ENCODE results near the gene OR2W3.

The OR2W3 gene

DNA sequence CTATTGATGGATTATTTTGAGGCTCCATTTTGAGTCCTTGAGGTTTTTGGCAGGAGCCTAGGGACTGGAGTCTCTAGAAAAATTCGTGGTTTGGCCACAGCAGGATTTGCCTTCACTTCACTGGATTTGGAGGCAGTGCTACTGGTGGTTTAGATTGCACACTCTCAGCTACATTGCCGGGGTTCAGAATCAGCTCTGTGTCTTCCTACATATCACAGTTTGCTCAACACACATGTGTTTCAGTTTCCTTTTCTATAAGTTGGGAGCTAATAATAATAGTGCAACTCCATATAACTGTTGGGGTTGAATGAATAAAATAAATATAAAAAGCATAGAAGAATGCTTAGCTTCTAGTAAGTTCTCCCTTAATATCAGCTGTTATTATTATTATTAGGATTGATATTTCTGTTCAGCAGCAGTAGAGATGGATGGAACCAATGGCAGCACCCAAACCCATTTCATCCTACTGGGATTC is at the start of gene OR2W3:
Gene OR2W3 (plus strand): TSS at position 425 of the 475 bp plus-strand sequence. CDS start 0 bp downstream, at position 425.
- no peak for DNase-seq (ENCODE audit: low read depth in 2 of 2)

DNA sequence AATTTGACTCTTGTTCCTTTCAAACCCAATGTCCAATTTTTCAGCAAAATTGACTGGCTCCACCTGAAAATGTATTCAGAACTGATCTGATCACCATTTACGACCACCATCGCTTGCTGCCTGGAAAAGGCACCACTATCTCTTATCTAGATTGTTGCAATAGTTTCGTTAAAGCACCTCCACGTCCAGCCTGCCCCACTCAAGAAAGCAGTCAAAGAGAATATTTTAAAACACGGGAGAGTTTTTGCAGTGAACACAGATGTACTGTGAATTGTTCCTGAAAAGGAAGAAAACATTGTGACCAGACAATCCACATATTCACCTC is 49.7 kb upstream of the OR2W3 start:
- no peak for DNase-seq (ENCODE audit: low read depth in 2 of 2)

DNA sequence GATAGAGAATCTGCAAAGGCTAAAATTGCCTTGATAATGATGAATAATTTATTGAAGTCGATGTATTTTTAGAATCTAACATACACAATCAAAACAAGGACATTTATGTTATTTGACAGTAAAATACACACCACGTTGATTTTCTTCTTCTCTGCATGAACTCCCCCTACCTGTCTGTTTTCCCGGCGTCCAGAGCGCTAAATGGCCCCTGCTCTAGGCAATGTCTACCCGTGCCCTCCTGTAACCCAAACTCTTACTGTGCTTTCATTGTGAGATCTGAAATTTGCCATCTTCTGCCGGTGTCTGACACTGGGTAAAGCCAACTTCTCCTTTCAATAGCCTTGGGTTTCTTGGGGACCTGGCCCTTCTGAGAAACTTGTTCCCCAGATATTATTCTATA is 47.0 kb upstream of the OR2W3 start:
- DNase-seq (ENCODE audit: low read depth in 2 of 2), result no peak

DNA sequence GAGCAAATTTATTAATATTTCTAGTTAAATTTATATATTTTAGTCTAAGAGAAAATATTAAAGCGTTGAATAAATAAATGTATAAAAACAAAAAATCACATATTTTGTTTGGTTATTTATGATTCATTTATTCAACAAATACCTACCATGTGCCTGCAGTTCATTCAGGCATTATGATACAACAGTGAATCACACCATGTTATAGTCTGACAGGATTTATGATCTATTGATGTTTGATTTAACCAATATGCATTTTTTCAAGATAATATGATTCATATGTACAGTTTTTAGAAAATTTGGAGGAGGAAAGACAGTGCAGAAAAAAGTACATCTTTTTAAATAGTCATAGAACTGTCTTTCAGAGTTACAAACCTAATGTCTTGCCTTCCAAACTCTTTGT is 45.8 kb upstream of the OR2W3 start:
- no peak for DNase-seq (ENCODE audit: low read depth in 2 of 2)

DNA sequence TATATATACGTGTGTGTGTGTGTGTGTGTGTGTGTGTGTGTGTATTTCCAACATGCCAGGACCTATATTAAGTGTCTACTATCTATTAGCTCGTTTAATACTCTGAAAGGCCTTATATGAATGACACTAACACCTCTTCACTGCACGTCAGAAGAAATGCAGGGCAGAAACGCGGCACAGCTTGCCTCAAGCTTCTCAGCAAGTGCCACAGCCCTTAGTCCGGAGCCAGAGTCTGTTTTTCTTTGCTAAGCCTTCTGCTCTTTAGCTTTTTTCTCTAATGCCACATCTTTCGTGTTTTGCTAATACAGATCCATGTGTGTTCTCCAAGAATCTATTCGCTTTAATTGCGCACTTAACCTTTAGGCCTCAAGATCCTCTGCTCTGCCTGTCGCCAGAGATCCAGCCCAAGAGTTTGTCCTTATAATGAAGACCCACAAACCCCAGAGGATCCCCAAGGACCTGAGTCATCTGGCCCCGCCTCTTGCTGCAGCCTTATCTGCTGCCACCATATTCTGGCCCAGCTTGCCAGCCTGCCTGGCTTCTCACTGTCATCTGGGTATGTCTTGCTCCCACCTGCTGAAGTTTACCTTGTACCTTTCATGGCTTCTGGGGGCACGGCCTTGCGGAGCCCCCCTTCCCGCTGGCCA is 40.4 kb upstream of the OR2W3 start:
- no peak for DNase-seq (ENCODE audit: low read depth in 2 of 2)

DNA sequence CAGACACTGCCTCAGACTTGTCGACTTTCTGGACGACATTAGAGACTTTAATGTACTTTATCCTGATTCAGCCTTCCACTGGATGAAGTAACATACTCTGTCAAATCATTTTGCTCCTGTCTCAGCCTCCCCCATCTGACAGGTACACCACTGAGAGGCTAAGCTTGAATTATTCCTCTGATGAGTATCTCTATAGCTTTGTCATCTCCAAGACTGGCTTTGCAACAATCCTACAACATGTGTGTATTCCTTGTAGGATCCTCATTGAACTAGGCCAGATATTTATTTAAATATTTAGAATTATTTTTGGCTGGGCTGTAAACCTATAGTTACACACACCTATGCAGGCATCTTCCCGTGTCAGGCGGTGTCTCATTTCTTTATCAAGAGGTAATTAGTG is 39.5 kb upstream of the OR2W3 start:
- no peak for DNase-seq (ENCODE audit: low read depth in 2 of 2)

DNA sequence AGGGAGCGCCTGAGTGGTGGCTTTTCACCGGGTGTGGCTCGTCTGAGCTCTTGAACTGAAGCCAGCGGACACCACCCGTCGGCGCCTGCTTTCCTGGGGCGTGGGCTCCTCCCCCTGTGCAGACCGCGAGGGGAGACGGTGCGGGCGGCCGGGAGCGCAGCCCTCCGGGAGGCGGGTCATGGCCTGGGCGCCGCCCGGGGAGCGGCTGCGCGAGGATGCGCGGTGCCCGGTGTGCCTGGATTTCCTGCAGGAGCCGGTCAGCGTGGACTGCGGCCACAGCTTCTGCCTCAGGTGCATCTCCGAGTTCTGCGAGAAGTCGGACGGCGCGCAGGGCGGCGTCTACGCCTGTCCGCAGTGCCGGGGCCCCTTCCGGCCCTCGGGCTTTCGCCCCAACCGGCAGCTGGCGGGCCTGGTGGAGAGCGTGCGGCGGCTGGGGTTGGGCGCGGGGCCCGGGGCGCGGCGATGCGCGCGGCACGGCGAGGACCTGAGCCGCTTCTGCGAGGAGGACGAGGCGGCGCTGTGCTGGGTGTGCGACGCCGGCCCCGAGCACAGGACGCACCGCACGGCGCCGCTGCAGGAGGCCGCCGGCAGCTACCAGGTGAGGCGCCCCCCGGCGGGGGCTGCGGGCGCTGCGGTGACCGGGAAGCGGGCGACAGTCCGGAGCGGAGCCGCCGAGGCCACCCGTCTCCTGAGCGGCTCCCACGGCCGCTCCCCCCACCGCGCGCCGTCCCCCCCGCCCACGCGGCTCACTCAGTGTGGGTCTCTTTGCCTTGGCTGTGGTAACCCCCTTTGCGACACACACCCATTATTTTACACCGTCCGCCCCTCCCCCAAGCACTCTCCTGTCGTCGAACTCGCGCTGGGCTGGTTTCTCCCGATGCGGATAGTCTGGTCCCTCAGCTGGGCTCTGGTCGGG is 38.1 kb upstream of the OR2W3 start, which contains the start of gene TRIM58:
Gene TRIM58 (plus strand): TSS at position 119 of the 916 bp plus-strand sequence. CDS start 60 bp downstream, at position 179.
- DNase-seq (ENCODE audit: low read depth in 2 of 2), result no peak

DNA sequence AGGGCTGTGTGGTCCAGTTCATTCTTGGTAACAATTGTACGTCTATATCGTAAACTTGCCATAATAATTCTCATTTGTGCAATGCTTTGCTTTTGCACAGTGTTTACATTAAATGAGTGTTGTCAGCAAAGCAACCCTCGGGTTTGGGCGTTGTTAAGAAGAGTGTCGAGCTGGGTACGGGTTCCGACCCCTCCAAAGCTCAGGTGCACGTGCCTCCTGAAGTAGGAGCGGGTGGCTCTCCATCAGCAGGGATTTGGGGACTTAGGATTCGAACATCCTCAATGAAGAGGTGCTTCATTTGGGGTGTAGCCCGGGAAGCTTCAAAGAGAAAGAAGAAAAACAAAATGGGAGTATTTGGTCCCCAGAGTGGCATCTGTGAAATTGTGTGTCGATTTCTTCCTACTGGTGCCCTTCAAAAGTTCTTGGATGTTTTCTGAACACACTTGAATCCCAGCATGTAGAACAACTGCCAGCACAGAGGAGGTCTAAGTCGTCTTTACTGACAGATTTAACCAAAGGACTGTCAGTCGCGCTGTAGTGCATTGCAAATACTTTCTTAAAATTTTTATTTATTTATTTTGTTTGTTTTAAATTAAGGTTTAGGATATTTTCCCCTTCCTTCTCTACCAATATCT is 37.3 kb upstream of the OR2W3 start:
- no peak for DNase-seq (ENCODE audit: low read depth in 2 of 2)

DNA sequence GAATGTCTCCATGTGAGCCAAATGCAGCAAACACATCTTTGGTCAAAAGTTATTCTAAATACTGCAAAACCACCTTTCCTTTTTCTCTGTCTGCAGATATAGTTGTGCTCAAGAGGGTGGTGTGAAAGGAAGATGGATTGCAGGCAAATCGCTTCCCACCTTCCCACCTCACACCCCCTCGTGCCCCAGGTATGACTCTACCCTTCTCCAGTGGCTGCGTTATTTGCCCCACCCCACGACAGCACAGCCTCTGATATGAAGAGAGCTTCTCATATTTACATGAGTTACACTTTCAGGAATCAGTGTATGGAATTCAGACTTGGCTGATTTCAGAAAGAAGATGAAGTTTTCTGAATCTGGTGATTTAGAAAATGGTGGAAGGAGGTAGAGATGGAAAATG is 32.6 kb upstream of the OR2W3 start:
- DNase-seq (ENCODE audit: low read depth in 2 of 2), result no peak

DNA sequence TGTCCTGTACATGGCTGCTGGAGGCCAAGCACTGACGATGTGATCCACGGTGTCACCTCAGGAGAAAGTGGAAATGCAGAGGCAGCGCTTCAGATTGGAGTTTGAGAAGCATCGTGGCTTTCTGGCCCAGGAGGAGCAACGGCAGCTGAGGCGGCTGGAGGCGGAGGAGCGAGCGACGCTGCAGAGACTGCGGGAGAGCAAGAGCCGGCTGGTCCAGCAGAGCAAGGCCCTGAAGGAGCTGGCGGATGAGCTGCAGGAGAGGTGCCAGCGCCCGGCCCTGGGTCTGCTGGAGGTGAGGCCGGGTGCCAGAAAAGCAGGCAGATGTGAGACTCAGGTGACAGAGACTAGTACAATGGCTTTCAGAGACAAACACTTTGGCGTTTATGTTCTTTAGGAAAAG is 30.7 kb upstream of the OR2W3 start:
- DNase-seq (ENCODE audit: low read depth in 2 of 2), result no peak

DNA sequence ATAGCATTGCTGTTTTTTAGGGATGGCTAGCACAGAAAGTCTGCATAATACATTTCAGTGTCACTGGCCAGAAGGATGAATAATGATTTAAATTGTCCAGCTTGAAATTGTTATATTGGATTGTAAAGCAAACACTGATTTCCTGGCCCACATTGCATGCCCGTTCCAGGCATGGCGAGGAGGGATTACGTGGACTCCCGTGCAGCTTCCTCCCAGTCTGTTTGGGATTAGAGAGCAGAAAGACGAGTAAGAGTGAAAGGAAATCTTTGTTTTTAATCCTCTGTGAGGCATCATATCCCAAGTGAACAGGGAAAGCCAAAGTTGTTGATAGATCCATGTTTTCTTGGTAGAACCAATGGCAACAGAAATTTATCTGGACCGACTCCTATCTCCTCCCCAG is 30.0 kb upstream of the OR2W3 start:
- no peak for DNase-seq (ENCODE audit: low read depth in 2 of 2)

DNA sequence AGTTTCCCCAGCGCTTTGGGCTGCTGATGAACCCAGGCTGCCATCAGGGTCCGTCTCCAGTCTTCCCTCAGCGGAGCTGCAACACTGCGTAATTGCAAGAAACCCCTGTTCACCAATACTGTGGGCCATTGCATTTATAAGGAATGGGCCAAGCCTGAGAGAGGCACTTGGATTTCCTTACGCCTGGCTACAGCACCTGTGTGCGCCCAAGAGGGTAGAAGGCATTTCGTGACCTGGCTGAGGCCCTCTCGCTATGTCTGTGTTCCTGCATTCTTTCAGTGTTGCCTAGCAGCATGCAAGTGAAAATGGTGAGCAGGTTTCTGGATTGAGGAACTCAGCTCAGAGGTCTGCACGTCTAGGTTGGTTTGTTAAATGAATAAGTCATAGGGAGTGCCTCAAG is 12.0 kb upstream of the OR2W3 start:
- DNase-seq (ENCODE audit: low read depth in 2 of 2), result no peak

DNA sequence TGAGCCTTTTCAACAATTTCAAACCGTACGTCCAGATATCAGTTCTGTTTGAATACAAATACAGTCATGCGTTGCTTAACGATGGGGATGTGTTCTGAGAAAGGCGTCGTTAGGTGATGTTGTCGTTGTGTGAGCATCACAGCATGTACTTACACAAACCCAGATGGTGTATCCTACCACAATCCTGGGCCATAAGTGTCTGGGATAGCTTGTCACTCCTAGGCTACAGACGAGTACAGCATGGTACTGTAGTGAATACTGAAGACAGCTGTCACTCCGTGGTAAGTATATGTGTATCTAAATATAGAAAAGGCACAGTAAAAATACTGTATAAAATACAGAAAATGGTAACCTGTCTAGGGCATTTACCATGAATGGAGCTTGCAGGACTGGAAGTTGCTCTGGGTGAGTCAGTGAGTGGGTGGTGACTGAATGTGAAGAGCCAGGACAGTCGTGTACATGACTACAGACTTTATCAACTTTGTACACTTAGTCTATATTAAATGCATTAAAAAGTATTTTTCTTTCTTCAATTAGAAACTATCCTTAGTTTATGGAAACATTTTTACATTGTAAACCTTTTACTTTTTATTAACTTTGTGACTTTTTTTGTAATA is 10.5 kb upstream of the OR2W3 start:
- DNase-seq (ENCODE audit: low read depth in 2 of 2), result no peak

DNA sequence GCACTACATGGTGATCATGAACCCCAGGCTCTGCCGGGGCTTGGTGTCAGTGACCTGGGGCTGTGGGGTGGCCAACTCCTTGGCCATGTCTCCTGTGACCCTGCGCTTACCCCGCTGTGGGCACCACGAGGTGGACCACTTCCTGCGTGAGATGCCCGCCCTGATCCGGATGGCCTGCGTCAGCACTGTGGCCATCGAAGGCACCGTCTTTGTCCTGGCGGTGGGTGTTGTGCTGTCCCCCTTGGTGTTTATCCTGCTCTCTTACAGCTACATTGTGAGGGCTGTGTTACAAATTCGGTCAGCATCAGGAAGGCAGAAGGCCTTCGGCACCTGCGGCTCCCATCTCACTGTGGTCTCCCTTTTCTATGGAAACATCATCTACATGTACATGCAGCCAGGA is 589 bp downstream of the OR2W3 start:
- DNase-seq (ENCODE audit: low read depth in 2 of 2), result no peak

DNA sequence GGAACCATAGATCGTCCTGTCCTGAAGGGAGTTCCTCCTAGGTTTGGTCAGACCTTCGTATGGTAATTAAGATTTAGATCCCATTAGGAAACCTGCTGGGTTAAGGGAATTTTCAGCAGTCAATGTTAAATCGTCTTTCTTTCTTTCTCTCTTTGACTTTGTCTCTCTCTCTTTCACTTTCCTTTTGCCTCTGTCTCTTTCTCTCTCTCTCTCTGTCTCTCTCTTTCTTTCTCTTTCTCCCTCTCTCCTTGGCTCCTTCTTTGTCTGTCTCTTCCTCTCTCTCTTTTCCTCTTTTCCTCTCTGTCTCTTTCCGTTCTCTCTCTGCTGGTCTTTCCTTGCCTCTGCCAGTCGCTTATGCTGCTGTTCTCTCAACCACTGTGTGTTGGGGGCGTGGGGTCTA is 8.7 kb downstream of the OR2W3 start:
- no peak for DNase-seq (ENCODE audit: low read depth in 2 of 2)

DNA sequence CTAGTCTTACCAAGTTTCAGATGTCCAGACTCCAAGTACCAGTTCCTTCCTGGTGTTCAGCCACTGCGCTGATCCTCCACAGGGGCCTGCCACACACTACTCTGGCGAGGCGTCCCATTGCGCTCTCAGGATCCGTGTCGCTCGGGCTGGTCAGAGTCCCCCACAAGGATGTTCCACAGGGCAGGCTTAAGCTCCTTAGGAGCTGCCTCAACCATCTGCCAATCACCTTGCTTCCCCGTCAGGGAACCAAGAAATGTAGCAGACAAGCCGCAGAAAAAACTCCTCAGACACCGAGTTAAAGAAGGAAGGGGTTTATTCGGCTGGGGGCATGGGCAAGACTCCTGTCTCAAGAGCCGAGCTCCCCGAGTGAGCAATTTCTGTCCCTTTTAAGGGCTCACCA is 9.8 kb downstream of the OR2W3 start:
- no peak for DNase-seq (ENCODE audit: low read depth in 2 of 2)

DNA sequence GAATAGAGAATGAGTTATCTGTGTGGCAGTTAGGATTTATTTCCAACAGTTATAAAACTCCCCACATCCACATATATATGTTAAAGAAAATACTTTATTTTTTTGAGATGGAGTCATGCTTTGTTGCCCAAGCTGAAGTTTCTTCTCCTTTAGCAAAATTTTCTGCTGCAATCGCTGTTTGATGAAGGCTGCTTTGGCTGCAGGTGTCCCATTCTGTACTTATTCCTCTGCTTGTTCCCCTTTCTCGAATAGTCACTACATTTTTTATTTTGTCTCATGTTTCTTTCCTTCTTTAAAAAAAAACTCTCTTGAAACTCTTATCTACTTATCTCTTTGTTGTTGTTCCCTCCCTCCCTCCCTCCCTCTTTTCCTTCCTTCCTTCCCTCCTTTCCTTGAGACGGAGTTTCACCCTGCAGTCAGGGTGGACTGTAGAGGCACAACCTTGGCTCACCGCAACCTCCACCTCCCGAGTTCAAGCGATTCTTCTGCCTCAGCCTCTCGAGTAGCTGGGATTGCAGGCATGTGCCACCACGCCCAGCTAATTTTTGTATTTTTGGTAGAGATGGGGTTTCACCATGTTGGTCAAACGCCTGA is 10.6 kb downstream of the OR2W3 start:
- DNase-seq (ENCODE audit: low read depth in 2 of 2), result no peak

DNA sequence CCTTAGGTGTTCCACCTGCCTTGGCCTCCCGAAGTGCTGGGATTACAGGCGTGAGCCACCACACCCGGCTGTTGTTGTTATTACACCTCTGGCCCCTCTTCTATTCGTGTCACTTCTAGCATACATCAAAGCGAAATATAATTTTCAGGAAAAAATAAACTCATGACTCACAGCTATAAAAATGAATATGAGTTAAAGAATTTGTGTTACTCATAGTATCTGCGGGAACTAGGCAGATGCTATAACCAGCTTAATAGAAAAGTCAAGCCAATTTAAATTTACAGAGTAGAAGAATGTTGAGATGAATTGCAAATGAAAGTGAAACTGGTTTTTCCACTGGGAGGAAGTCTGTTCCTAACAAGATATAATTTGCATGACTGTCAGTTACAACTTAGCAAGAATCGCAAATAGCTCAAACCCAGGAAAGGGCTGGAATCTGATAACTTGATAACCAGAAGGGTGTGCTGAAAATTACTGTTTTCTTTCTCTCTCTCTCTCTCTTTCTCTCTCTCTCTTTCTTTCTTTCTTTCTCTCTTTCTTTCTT is 11.2 kb downstream of the OR2W3 start:
- no peak for DNase-seq (ENCODE audit: low read depth in 2 of 2)

DNA sequence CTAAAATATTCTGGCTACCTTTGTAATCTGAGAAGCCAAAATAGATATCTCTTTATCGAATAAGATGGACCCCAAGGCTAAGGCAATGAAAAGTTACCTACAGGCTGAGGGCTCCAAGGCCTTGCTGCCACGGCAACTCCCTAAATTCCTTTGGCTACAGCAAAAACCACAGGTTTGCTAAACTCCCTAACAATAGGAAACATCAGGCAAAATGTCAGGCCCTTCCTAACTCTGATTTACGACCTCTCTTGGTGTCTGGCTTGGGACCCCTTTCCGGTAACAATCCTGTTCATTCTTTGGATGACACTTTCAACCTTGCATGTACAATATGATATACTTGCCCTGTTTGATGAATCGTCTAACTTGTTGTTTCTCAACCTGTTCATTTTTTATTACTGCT is 13.4 kb downstream of the OR2W3 start:
- no peak for DNase-seq (ENCODE audit: low read depth in 2 of 2)

DNA sequence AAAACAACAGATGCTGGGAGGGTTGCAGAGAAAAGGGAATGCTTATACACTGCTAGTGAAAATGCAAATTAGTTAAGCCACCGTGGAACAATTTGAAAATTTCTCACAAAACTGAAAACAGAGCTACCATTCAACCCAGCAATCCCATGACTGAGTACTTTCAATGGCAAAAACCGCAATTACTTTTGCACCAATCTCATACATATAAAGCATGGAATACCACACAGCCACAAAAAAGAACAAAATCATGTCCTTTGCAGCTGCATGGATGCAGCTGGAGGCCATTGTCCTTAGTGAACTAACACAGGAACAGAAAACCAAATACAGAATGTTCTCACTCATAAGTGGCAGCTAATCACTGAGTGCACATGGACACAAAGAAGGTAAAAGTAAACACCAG is 18.4 kb downstream of the OR2W3 start:
- no peak for DNase-seq (ENCODE audit: low read depth in 2 of 2)

DNA sequence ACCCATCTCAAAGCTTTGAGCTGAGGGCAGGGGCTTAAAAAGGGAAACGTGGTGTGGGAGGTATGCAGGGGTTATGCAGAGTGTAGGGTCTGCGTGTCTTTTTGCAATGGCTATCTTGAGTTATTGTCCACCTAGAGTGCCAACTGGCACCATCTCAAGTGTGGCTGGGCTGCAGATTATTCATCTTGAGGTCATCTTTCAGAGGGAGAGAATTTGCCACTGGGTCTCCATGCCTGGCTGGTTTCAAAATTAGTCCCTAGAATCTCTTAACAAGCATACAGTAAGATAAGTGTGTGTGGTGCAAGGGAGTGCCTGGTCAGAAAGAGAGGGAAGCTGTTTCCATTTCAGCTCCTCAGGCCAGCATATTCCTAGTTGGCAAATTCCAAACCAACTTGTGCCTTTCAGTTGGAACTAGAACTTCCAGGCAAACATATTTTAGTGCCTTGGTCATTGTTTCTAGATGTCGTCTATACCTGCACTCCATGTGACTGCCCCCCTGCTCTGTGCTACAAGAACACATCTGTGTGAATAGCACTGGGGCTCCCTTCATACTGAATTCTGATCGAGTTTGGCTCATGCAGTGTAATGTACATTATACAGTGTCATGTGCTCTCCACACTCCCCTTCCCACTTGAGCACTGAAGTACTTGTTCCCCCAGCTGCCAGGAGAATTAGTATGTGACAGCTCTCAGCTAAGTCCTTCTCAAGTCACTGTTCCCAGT is 19.7 kb downstream of the OR2W3 start:
- DNase-seq (ENCODE audit: low read depth in 2 of 2), result no peak

All from fibroblast of skin of left biceps (primary cell).